GM18502 (cell line): ENCODE data around the gene MICAL1.

Source experiments
- ATAC-seq: cut with Tn5 transposase; IDR thresholded peaks from one replicate; pipeline ENCODE4 v1.9.1; 2021; ENCODE audit warnings: mild to moderate bottlenecking; ENCODE audit not compliant: unreplicated experiment, poor library complexity

Gene MICAL1

DNA sequence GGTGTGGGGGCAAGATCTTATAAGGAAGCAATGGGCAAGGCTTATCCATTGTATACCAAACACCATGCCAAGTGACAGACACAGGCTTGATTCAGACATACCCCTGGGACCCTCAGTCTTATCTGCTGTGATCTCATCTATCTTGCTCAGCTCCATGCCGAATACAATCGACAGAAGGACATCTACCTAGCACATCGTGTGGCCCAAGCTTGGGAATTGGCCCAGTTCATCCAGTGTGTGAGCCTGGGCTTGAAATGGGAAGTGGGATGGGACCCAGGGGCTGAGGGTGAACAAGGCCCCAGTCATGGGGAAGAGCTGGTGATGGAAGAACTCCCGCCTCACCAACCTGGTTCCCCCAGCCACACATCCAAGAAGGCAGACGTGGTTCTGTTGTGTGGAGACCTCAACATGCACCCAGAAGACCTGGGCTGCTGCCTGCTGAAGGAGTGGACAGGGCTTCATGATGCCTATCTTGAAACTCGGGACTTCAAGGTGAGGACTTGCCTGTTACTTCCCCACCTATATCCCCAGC lies 13.1 kb downstream of the MICAL1 start:
- no peak for ATAC-seq

DNA sequence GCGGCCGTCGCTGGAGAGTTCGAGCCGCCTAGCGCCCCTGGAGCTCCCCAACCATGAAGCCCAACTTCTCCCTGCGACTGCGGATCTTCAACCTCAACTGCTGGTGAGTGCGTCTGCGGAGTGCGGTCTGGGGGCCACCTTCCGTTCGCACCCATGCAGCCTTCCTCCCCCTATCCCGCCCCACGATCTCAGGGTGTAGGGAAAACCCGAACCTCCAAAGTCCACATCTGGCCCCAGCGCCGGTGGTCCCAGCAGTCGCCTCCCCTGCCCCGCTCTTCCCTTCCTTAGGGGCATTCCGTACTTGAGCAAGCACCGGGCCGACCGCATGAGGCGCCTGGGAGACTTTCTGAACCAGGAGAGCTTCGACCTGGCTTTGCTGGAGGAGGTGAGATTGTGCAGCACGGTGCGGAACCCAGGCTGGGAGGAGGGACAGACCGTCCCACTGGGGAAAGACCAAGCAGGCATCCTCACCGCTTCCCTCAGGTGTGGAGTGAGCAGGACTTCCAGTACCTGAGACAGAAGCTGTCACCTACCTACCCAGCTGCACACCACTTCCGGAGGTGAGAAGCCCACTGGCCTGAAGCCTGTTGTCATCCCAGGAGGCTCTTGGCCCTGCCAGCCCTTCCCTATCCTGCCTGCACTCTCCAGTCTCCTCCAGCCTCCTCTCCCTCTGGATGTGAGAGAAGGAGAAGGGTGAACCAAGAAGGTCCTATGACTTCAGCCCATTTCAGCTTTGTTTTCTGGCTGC lies 14.3 kb downstream of the MICAL1 start:
- ATAC-seq: peak; percentile 19

DNA sequence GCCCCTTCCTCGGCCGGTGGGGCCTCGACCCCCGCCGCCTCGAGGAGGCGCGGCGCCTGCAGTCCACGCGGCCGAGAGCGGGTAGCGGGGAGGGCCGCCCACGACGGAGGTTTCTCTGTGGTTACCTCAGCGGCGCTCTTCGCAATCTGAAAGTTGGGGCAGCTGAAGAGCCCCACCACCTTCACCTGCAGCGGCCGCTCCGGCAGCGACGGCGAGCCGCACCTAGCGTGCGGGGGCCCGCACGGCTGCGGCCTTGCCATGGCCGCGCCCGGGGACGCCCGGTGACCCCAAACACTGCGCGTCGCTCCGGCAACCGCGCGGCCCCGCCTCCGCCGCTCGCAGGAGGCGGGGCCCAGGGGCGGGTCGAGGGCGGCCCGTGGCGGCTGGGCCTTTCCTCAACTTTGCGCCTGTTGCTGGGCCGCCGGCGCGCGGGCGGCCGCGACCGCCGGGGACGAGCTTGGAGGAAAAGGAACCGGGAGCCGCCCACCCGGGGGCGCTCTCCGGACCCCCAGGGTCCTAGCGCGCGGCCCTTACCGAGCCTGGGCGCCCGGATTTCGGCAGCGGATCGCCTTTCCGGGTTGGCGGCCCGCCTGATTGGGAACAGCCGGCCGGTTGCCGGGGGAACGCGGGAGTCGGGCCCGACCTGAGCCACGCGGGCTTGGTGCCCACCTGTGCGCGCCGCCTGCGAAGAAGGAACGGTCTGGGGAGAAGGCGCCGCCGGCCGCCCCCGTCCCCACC lies 15.1 kb downstream of the MICAL1 start, which contains the start of the genes PPIL6 and SMPD2:
Gene PPIL6, minus strand, starts transcription at position 298 of the 738 bp plus-strand sequence. Its CDS starts 38 bp downstream, at position 260.
Gene SMPD2, plus strand, starts transcription at position 394 of the 738 bp plus-strand sequence. CDS start 398 bp downstream, outside the sequence.
- ATAC-seq: peak; percentile 88

DNA sequence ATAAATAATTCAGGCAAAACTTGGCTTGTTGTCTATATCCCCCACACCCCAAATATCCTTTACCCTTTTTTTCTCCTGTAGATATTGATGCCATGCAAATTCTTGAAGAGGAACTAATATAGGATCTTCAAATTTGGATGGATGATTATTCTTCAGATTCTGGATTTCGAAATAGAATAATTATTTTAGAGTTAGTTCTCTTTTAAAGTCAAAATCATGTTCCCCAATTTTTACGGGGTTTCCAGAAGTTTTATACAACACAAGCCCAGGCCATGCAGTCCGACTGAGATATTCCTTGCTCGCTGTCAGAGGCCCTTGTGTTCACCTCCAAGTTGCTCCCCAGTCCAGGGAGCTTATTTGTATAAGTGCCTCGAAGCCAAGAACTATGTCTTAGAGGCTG lies 19.5 kb downstream of the MICAL1 start:
- no peak for ATAC-seq

DNA sequence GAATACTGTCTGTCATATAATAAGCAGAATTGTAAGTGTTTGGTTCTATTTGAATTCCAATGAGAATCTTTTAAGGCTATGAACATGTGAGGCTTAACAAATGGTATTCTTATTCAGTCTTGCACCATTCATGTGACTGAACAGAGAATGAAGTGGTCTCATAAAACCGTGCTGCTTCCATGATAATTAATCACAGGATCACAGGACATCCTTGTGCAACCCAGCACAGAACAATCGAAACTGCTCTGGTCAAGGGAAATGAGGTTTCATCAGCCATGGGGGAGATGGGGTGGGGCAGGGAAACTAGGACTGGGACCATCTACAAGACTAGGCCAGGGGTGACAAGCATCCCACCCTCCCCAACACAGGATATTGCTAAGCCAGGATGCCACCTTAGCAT lies 21.1 kb downstream of the MICAL1 start:
- ATAC-seq: no peak

DNA sequence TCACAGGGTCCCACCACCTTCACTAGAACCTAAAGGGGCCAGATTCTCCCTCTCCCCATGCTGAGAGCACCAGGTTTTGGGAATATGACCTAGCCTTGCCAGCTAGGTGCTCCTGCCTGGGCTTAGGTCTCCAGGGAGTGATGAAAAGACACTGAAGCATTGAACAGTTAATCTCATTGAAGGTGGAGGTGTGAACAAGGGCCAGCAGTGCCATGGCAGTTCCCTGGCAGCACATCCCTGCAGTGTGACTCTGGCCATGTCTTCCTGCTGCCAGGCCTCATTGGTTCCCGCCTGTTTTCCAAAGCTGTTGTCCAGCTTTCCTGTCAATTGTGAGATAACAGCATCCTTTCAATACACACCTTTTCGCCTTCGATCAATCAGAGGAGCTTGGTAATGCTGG lies 26.1 kb downstream of the MICAL1 start:
- ATAC-seq: no peak

DNA sequence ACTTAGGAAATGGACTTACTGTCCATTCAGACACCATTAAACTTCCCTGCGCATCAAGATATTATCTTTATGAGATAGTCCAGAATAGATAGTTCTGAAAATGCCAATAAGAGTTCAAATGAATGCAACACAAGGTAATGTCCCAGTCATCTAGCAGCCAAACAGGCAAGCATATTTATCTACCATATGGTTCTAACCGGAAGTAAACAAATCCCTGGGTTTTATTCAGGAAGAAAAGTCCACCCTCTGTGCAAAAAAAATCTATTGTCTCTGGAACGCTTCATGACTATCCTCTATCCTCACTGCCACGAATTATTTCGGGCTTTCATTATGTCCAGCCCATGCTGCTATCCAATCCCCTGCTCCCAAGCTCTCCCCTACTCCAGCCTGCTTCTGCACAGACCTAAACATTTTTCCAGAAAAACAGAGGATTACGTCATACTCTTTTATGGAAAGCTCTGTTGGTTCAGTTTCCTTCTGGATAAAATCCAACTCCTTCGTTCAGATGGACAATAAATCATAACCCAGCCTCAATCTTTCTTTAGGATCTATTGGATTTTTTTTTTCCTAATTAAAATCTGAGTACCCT lies 26.6 kb downstream of the MICAL1 start:
- no peak for ATAC-seq

DNA sequence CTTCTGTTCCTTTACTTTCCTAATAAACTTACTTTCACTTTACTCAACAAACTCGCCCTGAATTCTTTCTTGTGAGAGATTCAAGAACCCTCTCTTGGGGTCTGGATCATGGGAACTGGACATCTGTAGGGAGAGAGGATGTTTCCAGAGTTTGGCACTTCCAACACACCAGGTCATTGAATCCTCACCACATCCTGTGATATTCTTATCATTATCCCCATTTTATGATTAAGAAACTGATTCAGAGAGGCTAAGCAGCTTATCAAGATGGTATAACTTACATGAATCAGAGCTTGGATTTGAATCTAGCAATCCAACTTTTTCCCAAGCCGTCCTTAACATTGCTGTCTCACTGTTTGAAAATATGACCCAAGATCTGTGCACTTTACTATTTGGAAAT lies 30.6 kb downstream of the MICAL1 start:
- no peak for ATAC-seq

DNA sequence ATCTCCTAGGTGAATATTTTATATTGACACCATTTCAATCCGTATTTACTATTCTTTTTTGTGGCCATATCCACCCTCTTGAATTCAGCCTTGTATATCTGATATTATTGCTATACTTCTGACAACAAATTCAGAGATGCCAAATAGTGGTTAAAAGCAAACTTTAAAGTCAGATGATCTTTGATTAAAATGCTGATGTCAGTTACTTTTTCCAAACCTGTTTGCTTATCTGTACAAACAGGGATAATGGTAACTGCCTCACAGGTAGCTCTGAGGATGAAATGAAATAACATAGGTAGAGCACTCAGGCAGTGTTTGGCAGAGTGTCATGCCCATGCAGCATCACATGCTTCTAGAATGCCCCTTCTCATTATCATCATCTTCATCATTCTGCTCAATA lies 34.4 kb downstream of the MICAL1 start:
- no peak for ATAC-seq

DNA sequence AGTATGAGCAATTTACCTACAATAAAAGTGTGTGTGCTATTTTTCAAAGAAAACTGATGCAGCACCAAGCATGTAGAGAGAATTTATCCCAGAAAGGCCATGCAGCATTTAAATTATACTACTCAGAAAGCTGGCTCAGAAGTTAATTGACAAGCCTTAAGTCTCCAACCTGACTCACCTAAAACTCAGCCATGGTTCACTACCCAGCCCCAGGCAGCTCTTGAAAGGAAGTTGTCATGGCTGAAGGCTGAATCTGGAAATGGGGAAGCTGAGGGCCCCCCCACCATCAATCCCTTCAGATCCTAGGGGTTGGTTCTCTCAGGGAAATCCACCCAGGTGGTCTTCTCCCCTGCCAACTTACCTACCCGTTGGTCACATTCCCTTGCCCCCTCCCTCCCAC lies 34.8 kb downstream of the MICAL1 start:
- no peak for ATAC-seq

DNA sequence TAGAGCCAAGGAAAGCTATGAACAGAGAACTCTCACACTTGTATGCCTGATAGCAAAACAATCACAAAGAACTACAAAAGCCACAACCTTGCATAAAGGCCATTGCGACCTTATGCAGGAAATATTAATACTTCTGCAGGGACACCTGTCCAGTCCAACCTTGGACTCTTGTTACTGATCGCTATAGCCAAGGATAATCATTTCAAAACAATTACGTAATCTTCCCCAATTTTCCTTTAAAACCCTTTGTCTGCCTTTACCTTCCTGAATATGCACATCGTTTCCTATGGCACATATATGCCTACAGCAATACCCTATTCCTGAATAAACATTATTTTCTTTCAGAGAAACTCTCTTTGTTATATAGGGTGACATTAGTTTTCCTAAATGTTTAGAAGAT lies 37.9 kb downstream of the MICAL1 start:
- no peak for ATAC-seq

DNA sequence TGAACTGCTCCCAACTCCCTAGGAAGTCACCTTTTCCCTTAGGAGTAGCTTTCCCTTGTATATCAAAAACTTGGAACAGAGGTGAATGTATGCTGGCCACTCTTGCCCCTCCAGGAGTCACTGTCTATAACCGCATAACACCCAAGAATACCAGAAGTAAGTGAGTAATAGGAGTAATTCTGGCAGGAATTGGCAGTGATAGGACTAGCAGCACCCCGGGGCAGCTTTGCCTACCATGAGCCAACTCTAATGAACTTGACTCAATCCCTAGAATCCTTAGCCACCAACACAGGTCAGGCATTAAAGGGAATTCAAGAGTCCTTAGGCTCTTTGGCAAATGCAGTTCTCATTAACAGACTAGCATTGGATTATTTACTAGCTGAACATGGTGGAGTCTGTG lies 44.5 kb downstream of the MICAL1 start:
- no peak for ATAC-seq

DNA sequence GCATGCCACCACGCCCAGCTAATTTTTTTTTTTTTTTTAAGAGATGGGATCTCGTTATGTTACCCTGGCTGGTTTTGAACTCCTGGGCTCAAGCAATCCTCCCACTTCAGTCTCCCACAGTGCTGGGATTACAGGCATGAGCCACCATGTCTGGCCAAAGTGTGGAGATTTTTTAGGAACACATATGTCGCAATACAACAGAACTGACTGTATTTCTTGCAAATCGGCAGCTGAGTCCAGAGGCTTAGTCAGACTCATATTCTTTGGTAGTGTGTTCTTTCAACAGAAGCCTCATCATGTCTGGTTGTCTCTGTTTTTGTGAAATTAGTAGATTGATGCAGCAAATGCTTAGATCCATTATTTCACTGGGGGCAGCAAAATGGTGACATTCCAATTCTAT lies 49.4 kb downstream of the MICAL1 start:
- ATAC-seq: no peak

DNA sequence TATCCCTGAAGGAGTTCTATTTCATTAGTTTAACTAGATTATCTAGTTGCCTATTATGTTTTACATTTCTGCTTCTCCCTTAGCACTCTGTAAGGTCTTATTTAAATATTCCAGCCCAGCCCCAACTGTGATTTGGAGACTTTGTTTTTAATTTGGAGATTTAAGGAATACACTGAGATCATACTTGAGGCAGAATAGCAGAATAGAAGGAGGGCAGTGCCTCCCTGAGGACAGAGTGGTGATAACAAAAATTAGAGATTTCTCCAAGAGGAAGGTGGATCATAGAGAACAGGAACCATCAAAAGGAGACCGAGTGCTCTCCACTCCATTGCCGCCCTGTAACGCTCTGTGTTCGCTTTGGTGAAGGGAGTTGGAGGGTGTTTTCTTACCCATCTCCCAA lies 58.6 kb downstream of the MICAL1 start:
- no peak for ATAC-seq

DNA sequence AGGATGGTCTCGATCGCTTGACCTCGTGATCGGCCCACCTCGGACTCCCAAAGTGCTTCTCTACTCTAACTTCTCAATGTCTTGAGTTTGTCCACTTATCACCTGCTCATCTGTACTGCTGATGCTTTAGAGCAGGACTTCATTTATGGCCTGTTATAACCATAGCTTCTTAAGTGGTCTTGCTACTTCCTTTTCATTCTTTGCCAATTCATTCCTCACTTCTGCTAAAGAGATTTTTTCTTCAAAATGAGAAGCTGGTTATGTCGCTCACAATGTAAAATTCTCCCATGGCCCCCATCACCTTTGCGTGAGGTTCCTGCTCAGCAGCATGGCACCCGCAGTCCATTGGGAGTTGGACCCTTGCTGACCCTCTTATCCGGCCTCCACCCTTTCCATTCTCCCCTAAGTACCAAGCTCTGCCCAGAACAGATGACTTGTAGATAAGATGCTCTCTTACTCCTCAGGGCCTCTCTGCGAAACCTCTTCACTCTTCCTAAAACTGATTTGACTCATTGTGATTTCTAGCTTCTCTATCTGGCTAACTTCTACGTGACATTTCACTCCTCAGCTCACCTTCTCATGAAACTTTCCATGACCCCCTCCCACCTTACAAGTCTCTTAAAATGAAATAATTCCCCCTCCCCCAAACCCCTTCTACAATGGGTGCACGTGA lies 59.4 kb downstream of the MICAL1 start:
- ATAC-seq: no peak
